A172 (cell line): ENCODE measurements around the gene PSME3. TPM values are rescaled to one million over a fixed set of nuclear protein-coding genes. Genes with fewer than 3 reads are reported as not detected.
"Not testable (repeated sequence)": the region's sequence is repeated elsewhere in the genome, so short reads cannot be mapped to it uniquely, and the experiment has no call there.

Source experiments
- DNase-seq: peaks from one replicate; pipeline ENCODE4 v3.0.0-alpha.2; 2015; ENCODE audit warnings: low spot score
- total RNA-seq: library from RNA; depleted of rRNA; stranded (reverse); fragments of >200 nt; shearing (Covaris generic); gene quantifications from 2 replicates; pipeline ENCODE4 v1.2.3, GENCODE V29; 2014

PSME3 gene
- total RNA-seq, 1 experiment from 2014 or later: 217 TPM

- DNase-seq: no peak
These were observed 17.8 kb downstream of the PSME3 start, which contains the start of gene AOC3 for GRCh38 chr17:42850954-42851353. AOC3 (plus strand) TSS chr17:42851199; CDS start chr17:42851344, 145 bp downstream.

- DNase-seq: not testable (repeated sequence)
These were observed 18.4 kb downstream of the PSME3 start for GRCh38 chr17:42851371-42852240.

- no peak for DNase-seq
These were observed 19.2 kb downstream of the PSME3 start for GRCh38 chr17:42852351-42852750.

GRCh38 chr17:42853004-42853403 is 19.8 kb downstream of the PSME3 start:
- no peak for DNase-seq

GRCh38 chr17:42853597-42853967 is 20.4 kb downstream of the PSME3 start:
- DNase-seq: no peak

GRCh38 chr17:42853968-42854790 is 21.0 kb downstream of the PSME3 start:
- no peak for DNase-seq

GRCh38 chr17:42855048-42855596 is 21.9 kb downstream of the PSME3 start:
- no peak for DNase-seq

- not testable (repeated sequence) for DNase-seq
These were observed 22.9 kb downstream of the PSME3 start for GRCh38 chr17:42856093-42856492.

GRCh38 chr17:42856516-42856915 is 23.3 kb downstream of the PSME3 start:
- DNase-seq: not testable (repeated sequence)

- DNase-seq: no peak
These were observed 24.2 kb downstream of the PSME3 start for GRCh38 chr17:42857389-42857788.

GRCh38 chr17:42865638-42866094 is 32.5 kb downstream of the PSME3 start:
- no peak for DNase-seq

- no peak for DNase-seq
These were observed 33.0 kb downstream of the PSME3 start for GRCh38 chr17:42866216-42866615.

GRCh38 chr17:42866631-42867575 is 33.7 kb downstream of the PSME3 start:
- DNase-seq: no peak

- not testable (repeated sequence) for DNase-seq
These were observed 34.6 kb downstream of the PSME3 start for GRCh38 chr17:42867694-42868261.

- no peak for DNase-seq
These were observed 35.1 kb downstream of the PSME3 start for GRCh38 chr17:42868338-42868737.

GRCh38 chr17:42871647-42872046 is 38.5 kb downstream of the PSME3 start:
- no peak for DNase-seq

- no peak for DNase-seq
These were observed 39.2 kb downstream of the PSME3 start for GRCh38 chr17:42872251-42872965.

GRCh38 chr17:42873315-42873714 is 40.1 kb downstream of the PSME3 start:
- no peak for DNase-seq

- DNase-seq: not testable (repeated sequence)
These were observed 40.9 kb downstream of the PSME3 start for GRCh38 chr17:42873932-42874695.
